ENCODE measurements around the gene OR11H6. TPM values are rescaled to one million over a fixed set of nuclear protein-coding genes. Genes with fewer than 3 reads are reported as not detected.
"Not testable (repeated sequence)": the region's sequence is repeated elsewhere in the genome, so short reads cannot be mapped to it uniquely, and the experiment has no call there.

OR11H6 gene, protein sequence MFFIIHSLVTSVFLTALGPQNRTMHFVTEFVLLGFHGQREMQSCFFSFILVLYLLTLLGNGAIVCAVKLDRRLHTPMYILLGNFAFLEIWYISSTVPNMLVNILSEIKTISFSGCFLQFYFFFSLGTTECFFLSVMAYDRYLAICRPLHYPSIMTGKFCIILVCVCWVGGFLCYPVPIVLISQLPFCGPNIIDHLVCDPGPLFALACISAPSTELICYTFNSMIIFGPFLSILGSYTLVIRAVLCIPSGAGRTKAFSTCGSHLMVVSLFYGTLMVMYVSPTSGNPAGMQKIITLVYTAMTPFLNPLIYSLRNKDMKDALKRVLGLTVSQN
- not detected in 2 replicates for total RNA-seq (2022)
- Bru-seq, nascent RNA: not detected
- not detected for BruChase-seq, experiment 1, labeled RNA remaining after a 6-hour chase
- BruChase-seq, experiment 2, labeled RNA remaining after a 2-hour chase: not detected
- long read RNA-seq: 0 reads

GRCh38 chr14:20223410-20223809 is at the start of gene OR11H6:
TSS of gene OR11H6 (plus strand) at chr14:20223710. CDS start at chr14:20223710, 0 bp downstream.
- Mint-ChIP-seq H3K36me3 (ENCODE audit: insufficient read depth, unreplicated experiment) (no peaks in the 10 kb centered on the region), H3K9me3 (ENCODE audit: low read depth, unreplicated experiment) (no peaks in the 10 kb centered on the region), H3K27ac (ENCODE audit: unreplicated experiment) (no peak within 1 kb of the TSS), H3K27me3 (ENCODE audit: unreplicated experiment) (no peaks in the 10 kb centered on the region), H3K4me1 (ENCODE audit: low read depth, unreplicated experiment) (no peaks in the 10 kb centered on the region), H3K4me3 (ENCODE audit: low read depth, unreplicated experiment) (no peak within 1 kb of the TSS)
- no TSS peak for BruUV-seq (replicated peaks)
- intact Hi-C loops (cut with micrococcal nuclease; ENCODE audit: unreplicated experiment): no loop called here
- TF ChIP-seq, protein P1, sequence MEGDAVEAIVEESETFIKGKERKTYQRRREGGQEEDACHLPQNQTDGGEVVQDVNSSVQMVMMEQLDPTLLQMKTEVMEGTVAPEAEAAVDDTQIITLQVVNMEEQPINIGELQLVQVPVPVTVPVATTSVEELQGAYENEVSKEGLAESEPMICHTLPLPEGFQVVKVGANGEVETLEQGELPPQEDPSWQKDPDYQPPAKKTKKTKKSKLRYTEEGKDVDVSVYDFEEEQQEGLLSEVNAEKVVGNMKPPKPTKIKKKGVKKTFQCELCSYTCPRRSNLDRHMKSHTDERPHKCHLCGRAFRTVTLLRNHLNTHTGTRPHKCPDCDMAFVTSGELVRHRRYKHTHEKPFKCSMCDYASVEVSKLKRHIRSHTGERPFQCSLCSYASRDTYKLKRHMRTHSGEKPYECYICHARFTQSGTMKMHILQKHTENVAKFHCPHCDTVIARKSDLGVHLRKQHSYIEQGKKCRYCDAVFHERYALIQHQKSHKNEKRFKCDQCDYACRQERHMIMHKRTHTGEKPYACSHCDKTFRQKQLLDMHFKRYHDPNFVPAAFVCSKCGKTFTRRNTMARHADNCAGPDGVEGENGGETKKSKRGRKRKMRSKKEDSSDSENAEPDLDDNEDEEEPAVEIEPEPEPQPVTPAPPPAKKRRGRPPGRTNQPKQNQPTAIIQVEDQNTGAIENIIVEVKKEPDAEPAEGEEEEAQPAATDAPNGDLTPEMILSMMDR (IDR thresholded peaks at IDR 0.05; ENCODE audit: unreplicated experiment): no peak
- CTCF ChIA-PET: no interaction called here
- no peak for DNase-seq

DNA sequence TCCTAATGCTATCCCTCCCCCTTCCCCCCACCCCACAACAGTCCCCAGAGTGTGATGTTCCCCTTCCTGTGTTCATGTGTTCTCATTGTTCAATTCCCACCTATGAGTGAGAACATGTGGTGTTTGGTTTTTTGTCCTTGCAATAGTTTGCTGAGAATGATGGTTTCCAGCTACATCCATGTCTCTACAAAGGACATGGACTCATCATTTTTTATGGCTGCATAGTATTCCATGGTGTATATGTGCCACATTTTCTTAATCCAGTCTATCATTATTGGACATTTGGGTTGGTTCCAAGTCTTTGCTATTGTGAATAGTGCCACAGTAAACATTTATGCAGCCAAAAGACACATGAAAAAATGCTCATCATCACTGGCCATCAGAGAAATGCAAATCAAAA is 49.3 kb upstream of the OR11H6 start:
- DNase-seq; H3K27me3 Mint-ChIP-seq (ENCODE audit: unreplicated experiment); H3K9me3 Mint-ChIP-seq (ENCODE audit: low read depth, unreplicated experiment); intact Hi-C loops (cut with micrococcal nuclease; ENCODE audit: unreplicated experiment); H3K4me3 Mint-ChIP-seq (ENCODE audit: low read depth, unreplicated experiment); H3K27ac Mint-ChIP-seq (ENCODE audit: unreplicated experiment); CTCF ChIA-PET; H3K36me3 Mint-ChIP-seq (ENCODE audit: insufficient read depth, unreplicated experiment); BruUV-seq (replicated peaks): not testable (repeated sequence)
- H3K4me1 Mint-ChIP-seq (ENCODE audit: low read depth, unreplicated experiment): peaks cover 23% of the 10 kb centered on the region

- Mint-ChIP-seq H3K9me3 (ENCODE audit: low read depth, unreplicated experiment) (no peaks in the 10 kb centered on the region), H3K4me1 (ENCODE audit: low read depth, unreplicated experiment) (peaks cover 32% of the 10 kb centered on the region), H3K36me3 (ENCODE audit: insufficient read depth, unreplicated experiment) (no peaks in the 10 kb centered on the region), H3K4me3 (ENCODE audit: low read depth, unreplicated experiment) (no peak overlapping the region), H3K27ac (ENCODE audit: unreplicated experiment) (no peak overlapping the region), H3K27me3 (ENCODE audit: unreplicated experiment) (no peaks in the 10 kb centered on the region)
- no peak for DNase-seq
- no TSS peak for BruUV-seq (replicated peaks)
- intact Hi-C loops (cut with micrococcal nuclease; ENCODE audit: unreplicated experiment): no loop called here
- TF ChIP-seq, protein P1 (IDR thresholded peaks at IDR 0.05; ENCODE audit: unreplicated experiment): no peak
- CTCF ChIA-PET: interaction anchor here (0.6 kb wide), 1 partner anchor 1195 kb away, joined by 3 read pairs; no protein-coding TSS in a partner anchor
Measured at GRCh38 chr14:20176330-20176729, 47.2 kb upstream of the OR11H6 start.

DNA sequence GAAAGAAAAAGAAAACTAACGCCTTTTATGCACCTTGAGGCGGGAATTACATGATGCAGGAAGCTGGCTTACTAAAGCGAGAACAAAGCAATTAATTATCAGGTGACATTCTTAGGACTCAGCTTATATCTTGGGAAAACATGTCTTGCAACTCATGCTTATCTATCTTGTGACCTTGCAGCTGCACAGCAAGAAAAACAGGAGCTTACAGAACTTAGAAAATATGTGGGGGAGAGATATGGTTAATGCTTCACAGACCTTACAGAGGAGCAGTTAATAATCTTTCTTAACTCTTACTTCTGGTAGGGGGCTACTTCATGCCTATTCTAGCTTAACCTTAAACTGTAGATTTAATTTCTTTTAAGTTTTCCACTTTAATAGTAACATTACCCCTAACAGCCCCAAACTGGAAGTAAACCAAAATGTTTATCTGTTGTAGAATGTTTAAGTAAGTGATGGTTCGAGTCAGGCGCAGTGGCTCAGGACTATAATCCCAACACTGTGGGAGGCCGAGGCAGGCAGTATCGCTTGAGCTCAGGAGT is 46.0 kb upstream of the OR11H6 start:
- Mint-ChIP-seq H3K4me1 (ENCODE audit: low read depth, unreplicated experiment) (peaks cover 32% of the 10 kb centered on the region), H3K9me3 (ENCODE audit: low read depth, unreplicated experiment) (no peaks in the 10 kb centered on the region), H3K27ac (ENCODE audit: unreplicated experiment) (no peak overlapping the region), H3K36me3 (ENCODE audit: insufficient read depth, unreplicated experiment) (no peaks in the 10 kb centered on the region), H3K4me3 (ENCODE audit: low read depth, unreplicated experiment) (no peak overlapping the region), H3K27me3 (ENCODE audit: unreplicated experiment) (no peaks in the 10 kb centered on the region)
- no TSS peak for BruUV-seq (replicated peaks)
- intact Hi-C loops (cut with micrococcal nuclease; ENCODE audit: unreplicated experiment): no loop called here
- DNase-seq: no peak
- TF ChIP-seq, protein P1 (IDR thresholded peaks at IDR 0.05; ENCODE audit: unreplicated experiment): no peak
- CTCF ChIA-PET: interaction anchor here (1.2 kb wide), 1 partner anchor 20 kb away, joined by 3 read pairs; no protein-coding TSS in a partner anchor

GRCh38 chr14:20179218-20179617 is 44.3 kb upstream of the OR11H6 start:
- CTCF ChIA-PET: no interaction called here
- no peak for DNase-seq
- BruUV-seq (replicated peaks): no TSS peak
- H3K27me3 Mint-ChIP-seq (ENCODE audit: unreplicated experiment): no peaks in the 10 kb centered on the region
- no peak overlapping the region for H3K4me3 Mint-ChIP-seq (ENCODE audit: low read depth, unreplicated experiment)
- H3K4me1 Mint-ChIP-seq (ENCODE audit: low read depth, unreplicated experiment): peaks cover 32% of the 10 kb centered on the region
- H3K36me3 Mint-ChIP-seq (ENCODE audit: insufficient read depth, unreplicated experiment): no peaks in the 10 kb centered on the region
- H3K9me3 Mint-ChIP-seq (ENCODE audit: low read depth, unreplicated experiment): no peaks in the 10 kb centered on the region
- TF ChIP-seq, protein P1 (IDR thresholded peaks at IDR 0.05; ENCODE audit: unreplicated experiment): no peak
- H3K27ac Mint-ChIP-seq (ENCODE audit: unreplicated experiment): no peak overlapping the region
- intact Hi-C loops (cut with micrococcal nuclease; ENCODE audit: unreplicated experiment): no loop called here

Measured in Calu3 (cell line).